ENCODE results near the gene GPR137.

Gene GPR137

DNA sequence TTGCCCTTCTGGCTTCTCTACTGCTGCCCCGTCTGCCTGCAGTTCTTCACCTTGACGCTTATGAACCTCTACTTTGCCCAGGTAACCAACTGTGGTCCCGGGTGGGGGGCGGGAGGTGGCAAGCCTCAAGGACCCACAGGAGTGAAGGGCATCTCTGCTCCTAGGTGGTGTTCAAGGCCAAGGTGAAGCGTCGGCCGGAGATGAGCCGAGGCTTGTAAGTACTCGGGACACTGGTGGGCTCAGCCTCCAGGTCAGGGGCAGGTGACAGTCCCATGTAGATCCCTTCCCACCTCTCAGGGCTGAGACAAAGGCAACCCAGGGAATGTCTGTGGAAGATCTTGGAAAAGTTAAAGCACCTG lies 1.1 kb downstream of the GPR137 start:
- Histone ChIP-seq H3F3A (ENCODE audit: insufficient read depth, low read length) (no peaks in the 10 kb centered on the region), H3K9ac (ENCODE audit: low read length) (no peak overlapping the region), H3K27me3 (ENCODE audit: insufficient read depth, low read length) (peaks cover 8% of the 10 kb centered on the region; the same call in 1 of the 2 replicates), H2AFZ (ENCODE audit: low read length) (no peak overlapping the region), H3K9me3 (ENCODE audit: low read length) (no peaks in the 10 kb centered on the region), H3K4me3 (ENCODE audit: low read depth, low read length, poor library complexity, severe bottlenecking) (no peak overlapping the region), H3K4me1 (ENCODE audit: insufficient read depth, low read length, severe bottlenecking) (peaks cover 17% of the 10 kb centered on the region), H3K36me3 (ENCODE audit: insufficient read depth, low read length) (peaks cover 13% of the 10 kb centered on the region; the same call in 1 of the 2 replicates), H3K27ac (ENCODE audit: low read depth, low read length, poor library complexity, severe bottlenecking) (no peak overlapping the region), H3K9me2 (ENCODE audit: low read depth, low read length) (no peaks in the 10 kb centered on the region), H3K4me2 (ENCODE audit: low read length) (no peak overlapping the region), H4K20me1 (ENCODE audit: insufficient read depth, low read length) (no peaks in the 10 kb centered on the region), H3K79me2 (ENCODE audit: insufficient read depth, low read length) (no peaks in the 10 kb centered on the region)
- TF ChIP-seq, protein P1, sequence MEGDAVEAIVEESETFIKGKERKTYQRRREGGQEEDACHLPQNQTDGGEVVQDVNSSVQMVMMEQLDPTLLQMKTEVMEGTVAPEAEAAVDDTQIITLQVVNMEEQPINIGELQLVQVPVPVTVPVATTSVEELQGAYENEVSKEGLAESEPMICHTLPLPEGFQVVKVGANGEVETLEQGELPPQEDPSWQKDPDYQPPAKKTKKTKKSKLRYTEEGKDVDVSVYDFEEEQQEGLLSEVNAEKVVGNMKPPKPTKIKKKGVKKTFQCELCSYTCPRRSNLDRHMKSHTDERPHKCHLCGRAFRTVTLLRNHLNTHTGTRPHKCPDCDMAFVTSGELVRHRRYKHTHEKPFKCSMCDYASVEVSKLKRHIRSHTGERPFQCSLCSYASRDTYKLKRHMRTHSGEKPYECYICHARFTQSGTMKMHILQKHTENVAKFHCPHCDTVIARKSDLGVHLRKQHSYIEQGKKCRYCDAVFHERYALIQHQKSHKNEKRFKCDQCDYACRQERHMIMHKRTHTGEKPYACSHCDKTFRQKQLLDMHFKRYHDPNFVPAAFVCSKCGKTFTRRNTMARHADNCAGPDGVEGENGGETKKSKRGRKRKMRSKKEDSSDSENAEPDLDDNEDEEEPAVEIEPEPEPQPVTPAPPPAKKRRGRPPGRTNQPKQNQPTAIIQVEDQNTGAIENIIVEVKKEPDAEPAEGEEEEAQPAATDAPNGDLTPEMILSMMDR (IDR thresholded peaks at IDR 0.05; ENCODE audit: low read length) = no peak
- TF ChIP-seq EZH2 (IDR thresholded peaks at IDR 0.05; ENCODE audit: borderline replicate concordance, low read length) = no peak

DNA sequence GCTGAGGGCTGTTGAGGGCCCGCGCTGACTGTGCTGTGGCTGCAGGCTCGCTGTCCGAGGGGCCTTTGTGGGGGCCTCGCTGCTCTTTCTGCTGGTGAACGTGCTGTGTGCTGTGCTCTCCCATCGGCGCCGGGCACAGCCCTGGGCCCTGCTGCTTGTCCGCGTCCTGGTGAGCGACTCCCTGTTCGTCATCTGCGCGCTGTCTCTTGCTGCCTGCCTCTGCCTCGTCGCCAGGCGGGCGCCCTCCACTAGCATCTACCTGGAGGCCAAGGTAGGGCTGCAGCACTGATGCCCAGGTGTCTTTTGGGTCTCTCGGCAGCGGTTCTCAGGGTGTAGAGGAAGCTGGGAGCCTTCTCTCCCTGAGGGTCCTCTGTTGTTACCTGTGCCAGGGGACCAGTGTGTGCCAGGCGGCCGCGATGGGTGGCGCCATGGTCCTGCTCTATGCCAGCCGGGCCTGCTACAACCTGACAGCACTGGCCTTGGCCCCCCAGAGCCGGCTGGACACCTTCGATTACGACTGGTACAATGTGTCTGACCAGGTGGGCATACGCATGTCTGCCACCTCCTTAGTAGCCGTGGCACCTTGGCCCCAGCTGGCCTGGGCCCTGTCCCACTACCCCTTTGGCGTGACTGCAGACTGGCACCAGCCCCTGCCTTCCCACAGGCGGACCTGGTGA lies 2.2 kb downstream of the GPR137 start:
- Histone ChIP-seq H3K79me2 (ENCODE audit: insufficient read depth, low read length) (no peaks in the 10 kb centered on the region), H3K9me3 (ENCODE audit: low read length) (no peaks in the 10 kb centered on the region), H3K4me2 (ENCODE audit: low read length) (no peak overlapping the region), H4K20me1 (ENCODE audit: insufficient read depth, low read length) (no peaks in the 10 kb centered on the region), H3K27me3 (ENCODE audit: insufficient read depth, low read length) (peaks cover 8% of the 10 kb centered on the region; the same call in 1 of the 2 replicates), H2AFZ (ENCODE audit: low read length) (no peak overlapping the region), H3K9me2 (ENCODE audit: low read depth, low read length) (no peaks in the 10 kb centered on the region), H3K4me3 (ENCODE audit: low read depth, low read length, poor library complexity, severe bottlenecking) (no peak overlapping the region), H3F3A (ENCODE audit: insufficient read depth, low read length) (no peaks in the 10 kb centered on the region), H3K4me1 (ENCODE audit: insufficient read depth, low read length, severe bottlenecking) (peaks cover 17% of the 10 kb centered on the region), H3K36me3 (ENCODE audit: insufficient read depth, low read length) (peaks cover 6% of the 10 kb centered on the region; the same call in 1 of the 2 replicates), H3K27ac (ENCODE audit: low read depth, low read length, poor library complexity, severe bottlenecking) (no peak overlapping the region), H3K9ac (ENCODE audit: low read length) (no peak overlapping the region)
- TF ChIP-seq, protein P1 (IDR thresholded peaks at IDR 0.05; ENCODE audit: low read length) = no peak

DNA sequence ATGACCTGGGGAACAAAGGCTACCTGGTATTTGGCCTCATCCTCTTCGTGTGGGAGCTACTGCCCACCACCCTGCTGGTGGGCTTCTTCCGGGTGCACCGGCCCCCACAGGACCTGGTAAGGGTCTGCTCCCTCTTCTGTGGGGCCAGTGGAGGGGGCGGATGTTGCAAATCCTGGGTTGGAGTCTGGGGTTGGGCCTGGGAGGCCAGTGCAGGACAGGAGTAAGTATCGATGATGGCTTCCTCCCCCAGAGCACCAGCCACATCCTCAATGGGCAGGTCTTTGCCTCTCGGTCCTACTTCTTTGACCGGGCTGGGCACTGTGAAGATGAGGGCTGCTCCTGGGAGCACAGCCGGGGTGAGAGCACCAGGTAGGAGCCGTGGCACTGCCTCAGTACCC lies 2.7 kb downstream of the GPR137 start:
- peaks cover 8% of the 10 kb centered on the region; the same call in 1 of the 2 replicates for H3K27me3 ChIP-seq (ENCODE audit: insufficient read depth, low read length)
- TF ChIP-seq EZH2 (IDR thresholded peaks at IDR 0.05; ENCODE audit: borderline replicate concordance, low read length) = no peak
- TF ChIP-seq, protein P1 (IDR thresholded peaks at IDR 0.05; ENCODE audit: low read length) = no peak
- H2AFZ ChIP-seq (ENCODE audit: low read length) = no peak overlapping the region
- no peaks in the 10 kb centered on the region for H3K9me2 ChIP-seq (ENCODE audit: low read depth, low read length)
- H4K20me1 ChIP-seq (ENCODE audit: insufficient read depth, low read length) = no peaks in the 10 kb centered on the region
- peaks cover 16% of the 10 kb centered on the region for H3K4me1 ChIP-seq (ENCODE audit: insufficient read depth, low read length, severe bottlenecking)
- H3K9ac ChIP-seq (ENCODE audit: low read length) = no peak overlapping the region
- H3K79me2 ChIP-seq (ENCODE audit: insufficient read depth, low read length) = no peaks in the 10 kb centered on the region
- H3K4me3 ChIP-seq (ENCODE audit: low read depth, low read length, poor library complexity, severe bottlenecking) = no peak overlapping the region
- no peak overlapping the region for H3K27ac ChIP-seq (ENCODE audit: low read depth, low read length, poor library complexity, severe bottlenecking)
- no peak overlapping the region for H3K4me2 ChIP-seq (ENCODE audit: low read length)
- no peaks in the 10 kb centered on the region for H3K9me3 ChIP-seq (ENCODE audit: low read length)
- peaks cover under 1% of the 10 kb centered on the region; the same call in 1 of the 2 replicates for H3K36me3 ChIP-seq (ENCODE audit: insufficient read depth, low read length)
- H3F3A ChIP-seq (ENCODE audit: insufficient read depth, low read length) = no peaks in the 10 kb centered on the region

Measured in OCI-LY1 (cell line).